HG03064 (cell line): ENCODE measurements around the gene EIF2B1.

Experiments used
- ATAC-seq: cut with Tn5 transposase; IDR thresholded peaks from one replicate; pipeline ENCODE4 v1.9.1; 2021; ENCODE audit warnings: low read depth; ENCODE audit not compliant: unreplicated experiment

EIF2B1 gene

GRCh38 chr12:123572391-123572790 is 61.1 kb downstream of the EIF2B1 start:
- no peak for ATAC-seq

- no peak for ATAC-seq
Measured at GRCh38 chr12:123571343-123571813, 62.1 kb downstream of the EIF2B1 start.
